ENCODE measurements around the gene RAB40C.

The RAB40C gene

GRCh38 chr16:589658-590187 is at the start of gene RAB40C:
TSS of gene RAB40C (plus strand) at chr16:590066. CDS start at chr16:590292, 226 bp downstream.
- peak; percentile 98 for DNase-seq

- DNase-seq, result no peak
These were observed 49.1 kb upstream of the RAB40C start for GRCh38 chr16:540645-541340.

DNA sequence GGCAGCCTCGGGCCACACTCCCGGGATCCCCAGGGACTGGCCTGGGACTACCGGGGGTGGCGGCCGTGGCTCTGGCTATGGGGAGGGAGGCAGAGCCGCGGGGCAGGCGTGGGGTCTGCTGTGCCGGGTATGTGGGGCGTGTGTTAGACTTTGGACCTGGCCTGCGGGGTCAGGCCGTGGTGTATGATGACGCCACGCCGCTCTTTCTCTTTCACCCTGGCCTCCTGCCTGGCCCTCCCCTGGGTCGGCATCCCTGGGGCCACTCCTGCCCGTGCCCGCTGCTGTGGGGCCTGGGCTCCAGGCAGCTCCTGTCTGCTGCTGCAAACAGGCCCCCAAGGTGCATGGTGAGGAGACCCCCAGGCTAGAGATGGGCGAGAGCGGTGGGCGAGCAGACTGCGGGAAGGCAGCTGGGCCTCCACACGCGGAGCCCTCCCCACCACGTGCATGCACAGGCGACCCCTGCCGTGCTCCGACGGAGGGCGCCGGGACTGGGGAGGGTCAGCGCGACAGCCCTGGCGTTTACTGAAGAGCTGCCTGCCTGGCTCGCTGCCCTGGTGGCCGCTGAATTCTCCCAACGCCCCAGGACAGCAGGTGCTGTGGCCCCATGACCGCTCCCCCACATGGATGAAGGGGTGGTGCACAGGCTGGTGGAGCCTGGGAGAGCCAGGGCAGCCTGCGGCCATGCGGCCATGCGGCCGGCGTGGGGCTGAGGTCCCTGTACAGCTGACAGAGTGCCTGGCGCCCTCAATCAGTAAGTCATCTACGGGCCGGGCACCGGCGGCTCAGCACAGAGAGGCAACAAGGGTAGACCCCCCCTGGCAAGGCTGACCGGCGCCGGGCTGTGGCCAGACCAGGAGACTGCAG is 46.3 kb upstream of the RAB40C start:
- peak; percentile 56 for DNase-seq

- DNase-seq, result no peak
These were observed 45.3 kb upstream of the RAB40C start for GRCh38 chr16:544517-544916.

- peak; percentile 70 for DNase-seq
These were observed 42.7 kb upstream of the RAB40C start for GRCh38 chr16:546909-547770.

DNA sequence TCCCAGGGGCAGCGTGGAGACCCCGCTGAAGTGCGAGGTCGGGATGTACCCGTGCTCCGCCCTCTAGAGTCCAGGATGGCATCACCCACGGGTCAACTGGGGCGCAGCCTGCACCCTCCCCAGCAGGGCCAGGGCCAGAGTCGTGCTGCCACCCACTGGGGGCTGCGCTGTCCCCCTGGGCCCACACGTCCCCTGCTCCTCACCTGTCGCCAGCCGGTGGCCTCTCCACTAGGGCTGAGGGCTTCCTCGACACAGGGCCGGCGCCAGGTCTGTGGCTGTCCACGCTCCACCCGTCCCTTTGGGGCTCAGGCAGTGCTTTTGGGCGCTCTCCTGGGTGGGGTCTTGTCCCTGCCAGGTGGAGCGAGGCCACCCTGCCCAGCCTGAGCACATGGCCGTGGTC is 41.3 kb upstream of the RAB40C start:
- no peak for DNase-seq

DNA sequence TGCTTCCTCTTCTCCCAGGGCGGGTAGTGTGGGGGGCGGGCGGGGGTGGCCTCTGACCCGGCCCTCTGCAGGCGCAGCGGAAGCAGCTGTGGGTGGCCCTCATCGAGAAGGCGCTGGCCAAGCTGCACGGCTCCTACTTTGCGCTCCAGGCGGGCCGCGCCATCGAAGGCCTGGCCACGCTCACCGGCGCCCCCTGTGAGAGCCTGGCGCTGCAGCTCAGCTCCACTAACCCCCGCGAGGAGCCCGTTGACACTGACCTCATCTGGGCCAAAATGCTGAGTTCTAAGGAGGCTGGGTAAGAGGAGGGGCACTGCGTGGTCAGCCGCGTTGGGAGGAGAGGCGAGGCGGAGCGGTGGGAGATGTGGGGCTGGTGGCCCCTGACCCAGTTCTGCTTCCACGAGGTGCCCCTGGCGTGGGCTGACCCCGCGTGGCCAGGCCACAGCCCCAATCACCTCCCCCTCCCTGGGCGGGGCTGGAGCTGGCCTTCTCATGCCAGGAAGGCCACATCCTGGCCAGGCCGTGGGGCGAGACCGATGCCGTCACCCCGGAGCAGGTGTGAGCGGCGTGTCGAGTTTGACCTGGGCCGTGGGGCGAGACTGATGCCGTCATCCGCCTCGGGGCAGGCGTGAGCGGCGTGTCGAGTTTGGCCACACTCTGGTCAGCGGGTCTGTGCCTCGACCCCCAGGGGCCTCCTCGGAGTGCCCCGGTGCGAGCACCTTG is 40.2 kb upstream of the RAB40C start:
- no peak for DNase-seq

GRCh38 chr16:551210-551609 is 38.7 kb upstream of the RAB40C start:
- no peak for DNase-seq

GRCh38 chr16:552171-552570 is 37.7 kb upstream of the RAB40C start:
- DNase-seq, result no peak

GRCh38 chr16:553601-554296 is 36.1 kb upstream of the RAB40C start:
- no peak for DNase-seq

DNA sequence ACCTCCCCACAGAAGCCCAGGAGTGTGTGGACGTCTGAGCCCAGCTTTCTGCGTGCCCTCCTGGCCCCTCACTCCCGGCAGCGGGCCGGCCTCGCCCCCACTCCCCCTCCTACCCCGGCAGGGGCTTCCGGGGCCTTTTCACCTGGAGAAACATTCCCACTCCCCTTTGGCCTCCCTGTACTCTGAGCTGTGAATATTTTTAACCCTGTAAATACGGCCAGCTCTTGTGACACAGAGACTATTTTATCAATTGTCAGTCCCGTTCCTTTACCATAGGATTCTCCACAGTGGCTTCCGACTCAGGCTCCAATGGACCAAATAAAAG is 35.6 kb upstream of the RAB40C start:
- DNase-seq, result no peak

GRCh38 chr16:554640-555365 is 35.1 kb upstream of the RAB40C start:
- DNase-seq, result peak; percentile 80

DNA sequence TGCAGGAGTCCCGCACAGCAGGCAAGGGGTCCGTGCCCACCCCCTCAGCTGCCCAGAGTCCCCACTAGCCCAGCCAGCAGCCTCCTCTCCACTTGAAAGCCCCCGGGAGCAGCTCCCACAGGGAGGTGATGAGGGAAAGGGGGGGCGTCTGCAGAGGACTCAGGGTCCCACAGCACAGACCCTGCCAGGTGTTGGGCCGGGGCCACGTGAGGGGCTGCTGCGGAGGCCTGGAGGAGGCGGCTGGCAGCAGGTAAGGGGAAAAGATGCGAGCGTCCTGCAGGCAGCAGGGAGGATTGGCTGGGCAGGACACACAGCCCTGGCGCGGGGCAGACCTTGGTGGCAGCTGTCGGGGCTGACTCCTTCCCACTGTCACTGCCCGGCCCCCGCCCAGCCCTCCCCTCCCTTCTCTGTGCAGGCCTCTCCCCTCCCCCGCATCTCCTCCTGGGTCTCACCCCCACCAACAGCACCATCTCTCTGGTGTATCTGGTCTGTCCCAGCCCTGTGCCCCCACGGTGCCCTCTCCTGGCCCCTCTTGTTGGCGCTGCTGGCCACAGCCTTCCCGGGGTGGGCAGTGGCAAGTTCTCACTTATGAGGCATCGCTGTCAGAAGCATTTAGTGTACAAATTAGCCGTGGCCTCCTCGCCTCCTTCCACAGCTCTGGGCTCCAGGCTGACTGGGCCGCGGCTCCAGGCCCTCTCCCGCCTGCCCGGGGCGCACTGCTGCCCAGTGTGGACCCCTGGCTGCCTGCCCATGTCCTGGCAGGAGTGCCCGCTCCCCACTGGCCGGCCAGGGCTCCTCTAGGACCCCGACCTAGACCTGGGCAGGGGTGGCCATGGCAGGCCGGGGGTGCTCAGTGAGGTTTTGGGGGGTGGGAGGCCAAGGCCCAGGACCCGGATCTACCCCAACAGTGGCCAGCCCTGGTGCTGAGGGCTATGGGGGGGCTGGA is 34.1 kb upstream of the RAB40C start:
- DNase-seq, result peak; percentile 92

- DNase-seq, result peak; percentile 86
These were observed 33.2 kb upstream of the RAB40C start for GRCh38 chr16:556474-557173.

DNA sequence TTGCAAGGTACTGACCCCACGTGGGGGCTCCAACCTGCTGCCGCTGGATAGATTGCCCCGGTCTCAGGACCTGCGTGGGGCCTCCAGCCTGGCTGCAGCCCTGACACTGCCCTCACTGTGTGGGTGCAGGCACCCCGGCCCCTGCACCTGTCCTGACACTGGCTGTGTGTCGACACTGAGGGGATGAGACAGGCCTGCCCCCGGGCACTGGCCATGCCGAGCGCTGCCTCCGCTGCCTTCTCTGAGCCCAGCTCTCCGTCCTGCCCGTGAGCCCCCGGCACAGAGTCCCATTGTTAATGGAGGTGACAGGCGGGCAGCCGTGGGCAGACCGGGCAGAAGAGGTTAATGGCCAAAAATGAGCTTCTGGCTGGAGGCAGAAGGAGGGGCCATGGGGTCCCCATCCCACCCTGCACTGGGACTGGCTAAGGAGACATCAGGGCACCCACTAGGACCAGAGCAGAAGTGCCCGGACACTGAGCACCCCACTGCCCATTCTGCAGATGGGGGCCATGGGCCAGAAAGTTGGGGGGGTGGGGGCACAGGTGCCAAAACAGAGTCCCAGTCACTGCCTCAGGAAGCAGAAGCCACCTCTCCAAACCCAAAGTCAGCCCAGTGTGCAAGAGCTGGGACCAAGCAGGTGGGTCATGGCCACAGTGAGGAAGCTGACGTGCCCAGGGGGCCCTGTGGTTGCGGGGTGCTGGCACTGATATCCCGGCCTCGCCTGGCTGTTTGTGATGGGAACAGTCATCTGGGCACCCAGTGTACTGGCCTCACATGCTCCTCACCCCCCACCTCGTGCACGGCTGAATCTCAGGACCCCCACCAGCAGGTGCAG is 32.2 kb upstream of the RAB40C start:
- peak; percentile 43 for DNase-seq

GRCh38 chr16:558298-559020 is 31.4 kb upstream of the RAB40C start:
- peak; percentile 48 for DNase-seq

GRCh38 chr16:559021-559380 is 30.9 kb upstream of the RAB40C start:
- DNase-seq, result no peak

Data from retina (tissue), 1 donor.